HK-2 (cell line): ENCODE data around the gene IFNL2.
"Not testable (repeated sequence)": the region's sequence is repeated elsewhere in the genome, so short reads cannot be mapped to it uniquely, and the experiment has no call there.

ENCODE experiments used
- DNase-seq: peaks from one replicate; pipeline ENCODE4 v3.0.0-alpha.2; 2018; ENCODE audit not compliant: unreplicated experiment

Gene IFNL2

GRCh38 chr19:39268085-39268484, at the start of gene IFNL2:
Gene IFNL2, plus strand, starts transcription at chr19:39268396. Its CDS starts 173 bp downstream, at chr19:39268569.
- DNase-seq: not testable (repeated sequence)

DNA sequence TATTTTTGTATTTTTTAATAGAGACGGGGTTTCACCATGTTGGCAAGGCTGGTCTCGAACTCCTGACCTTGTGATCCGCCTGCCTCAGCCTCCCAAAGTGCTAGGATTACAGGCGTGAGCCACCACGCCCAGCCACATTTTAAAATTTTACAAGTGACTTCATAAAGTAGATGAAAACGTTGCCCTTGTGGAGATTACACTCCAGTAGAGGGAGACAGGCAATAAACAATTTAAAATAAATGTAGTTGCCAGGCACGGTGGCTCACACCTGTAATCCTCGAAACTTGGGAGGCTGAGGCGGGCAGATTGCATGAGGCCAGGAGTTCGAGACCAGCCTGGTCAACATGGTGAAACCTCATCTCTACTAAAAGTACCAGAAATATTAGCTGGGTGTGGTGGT, 49.1 kb upstream of the IFNL2 start:
- DNase-seq: not testable (repeated sequence)

DNA sequence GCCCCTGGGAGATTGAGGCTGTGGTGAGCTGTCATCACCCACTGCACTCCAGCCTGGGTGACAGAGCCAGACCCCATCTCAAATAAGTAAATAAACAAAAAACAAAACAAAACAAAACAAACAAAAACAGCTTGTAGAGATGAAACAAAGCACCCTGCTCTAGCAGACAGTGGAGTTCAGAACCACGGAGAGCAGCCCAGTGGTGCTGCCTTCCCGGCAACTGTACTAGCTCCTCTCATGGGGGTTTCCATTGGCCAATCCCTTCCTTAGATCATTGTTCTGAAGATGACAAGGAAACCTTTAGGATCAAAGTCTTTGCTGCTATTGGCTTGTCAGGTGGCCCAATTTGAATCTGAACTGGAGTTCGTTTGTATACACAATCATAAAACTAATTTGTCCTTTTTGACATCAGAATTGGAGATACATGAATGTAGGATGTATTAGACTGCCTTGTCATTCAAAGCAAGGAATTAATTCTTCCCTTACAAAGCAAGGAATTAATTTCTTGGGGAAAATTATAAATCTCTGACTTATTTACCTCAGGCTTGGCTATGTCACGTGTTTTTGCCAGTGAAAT, 44.4 kb upstream of the IFNL2 start:
- DNase-seq: no peak

- no peak for DNase-seq
These were observed 43.3 kb upstream of the IFNL2 start for GRCh38 chr19:39224910-39225309.

- DNase-seq: no peak
These were observed 38.0 kb upstream of the IFNL2 start for GRCh38 chr19:39230096-39230764.

GRCh38 chr19:39232708-39233107, 35.5 kb upstream of the IFNL2 start:
- no peak for DNase-seq

- no peak for DNase-seq
These were observed 31.7 kb upstream of the IFNL2 start for GRCh38 chr19:39236527-39236926.

GRCh38 chr19:39237200-39238184, 30.7 kb upstream of the IFNL2 start:
- DNase-seq: peak; percentile 63

DNA sequence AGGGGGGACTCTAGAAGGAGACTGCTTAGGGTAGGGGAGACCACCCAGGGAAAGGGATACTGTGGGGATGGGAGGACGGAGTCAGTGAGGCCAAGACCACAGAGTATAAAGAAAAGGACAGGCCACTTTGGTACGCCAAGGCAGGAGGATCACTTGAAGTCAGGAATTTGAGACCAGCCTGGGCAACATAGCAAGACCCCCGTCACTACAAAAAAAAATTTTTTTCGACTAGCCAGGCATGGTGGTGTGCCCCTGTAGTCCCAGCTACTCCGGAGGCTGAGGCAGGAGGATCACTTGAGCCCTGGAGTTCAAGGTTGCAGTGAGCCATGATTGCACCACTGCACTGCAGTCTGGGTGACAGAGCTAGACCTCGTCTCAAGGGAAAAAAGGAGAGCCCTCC, 30.0 kb upstream of the IFNL2 start:
- DNase-seq: no peak

DNA sequence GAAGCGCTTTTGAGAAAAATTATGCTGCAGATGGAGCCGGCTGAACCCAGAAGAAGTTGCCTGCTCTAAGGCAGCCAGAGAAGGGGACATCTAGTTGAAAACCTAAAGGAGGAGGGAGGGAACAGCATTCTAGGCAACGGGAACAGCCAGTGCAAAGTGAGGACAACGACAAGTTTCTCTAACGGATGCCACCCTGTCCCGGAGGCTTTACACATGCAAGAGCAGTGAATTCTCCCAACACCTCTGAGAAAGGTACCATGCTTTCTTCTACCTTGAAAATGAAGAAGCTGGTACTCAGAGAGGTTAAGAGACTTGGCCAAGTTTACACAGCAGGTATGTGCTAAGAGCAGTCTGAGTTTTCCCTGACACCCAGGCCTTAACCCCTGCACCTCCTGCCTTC, 29.3 kb upstream of the IFNL2 start:
- no peak for DNase-seq

DNA sequence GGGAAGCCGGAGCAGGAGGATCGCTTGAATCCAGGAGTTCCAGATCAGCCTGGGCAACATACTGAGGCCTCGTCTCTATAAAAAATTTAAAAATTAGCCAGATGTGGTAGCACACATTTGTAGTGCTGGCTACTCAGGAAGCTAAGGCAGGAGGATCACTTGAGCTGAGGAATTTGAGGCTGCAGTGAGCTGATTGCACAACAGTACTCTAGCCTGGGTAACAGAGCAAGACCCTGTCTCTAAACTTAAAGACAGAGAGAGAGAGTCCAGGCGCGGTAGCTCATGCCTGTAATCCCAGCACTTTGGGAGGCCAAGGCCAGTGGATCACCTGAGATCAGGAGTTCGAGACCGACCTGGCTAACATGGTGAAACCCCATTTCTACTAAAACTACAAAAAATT, 27.8 kb upstream of the IFNL2 start:
- no peak for DNase-seq

GRCh38 chr19:39243741-39244140, 24.5 kb upstream of the IFNL2 start:
- DNase-seq: not testable (repeated sequence)

GRCh38 chr19:39244410-39245100, 23.6 kb upstream of the IFNL2 start, which contains the start of gene IFNL3:
Gene IFNL3, minus strand, starts transcription at chr19:39245006. Its CDS starts 39 bp downstream, at chr19:39244967.
- DNase-seq: not testable (repeated sequence)

DNA sequence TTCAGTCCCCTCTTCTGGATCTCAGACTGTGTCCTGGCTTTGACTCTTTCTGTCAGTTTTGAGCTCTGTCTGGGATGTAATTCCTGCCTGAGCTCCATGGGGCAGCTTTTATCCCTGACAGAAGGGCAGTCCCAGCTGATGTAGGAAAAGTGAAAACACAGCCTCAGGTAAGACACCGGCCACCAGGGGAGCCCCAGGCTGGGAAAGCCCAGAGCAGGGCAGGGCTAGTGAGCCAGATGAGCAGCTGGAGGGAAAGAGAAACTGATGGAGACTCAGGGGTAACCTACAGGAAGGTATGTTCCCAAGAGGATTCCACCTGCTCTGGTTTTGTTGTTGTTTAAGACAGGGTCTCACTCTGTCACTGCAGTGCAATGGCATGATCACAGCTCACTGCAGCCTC, 23.0 kb upstream of the IFNL2 start:
- not testable (repeated sequence) for DNase-seq

DNA sequence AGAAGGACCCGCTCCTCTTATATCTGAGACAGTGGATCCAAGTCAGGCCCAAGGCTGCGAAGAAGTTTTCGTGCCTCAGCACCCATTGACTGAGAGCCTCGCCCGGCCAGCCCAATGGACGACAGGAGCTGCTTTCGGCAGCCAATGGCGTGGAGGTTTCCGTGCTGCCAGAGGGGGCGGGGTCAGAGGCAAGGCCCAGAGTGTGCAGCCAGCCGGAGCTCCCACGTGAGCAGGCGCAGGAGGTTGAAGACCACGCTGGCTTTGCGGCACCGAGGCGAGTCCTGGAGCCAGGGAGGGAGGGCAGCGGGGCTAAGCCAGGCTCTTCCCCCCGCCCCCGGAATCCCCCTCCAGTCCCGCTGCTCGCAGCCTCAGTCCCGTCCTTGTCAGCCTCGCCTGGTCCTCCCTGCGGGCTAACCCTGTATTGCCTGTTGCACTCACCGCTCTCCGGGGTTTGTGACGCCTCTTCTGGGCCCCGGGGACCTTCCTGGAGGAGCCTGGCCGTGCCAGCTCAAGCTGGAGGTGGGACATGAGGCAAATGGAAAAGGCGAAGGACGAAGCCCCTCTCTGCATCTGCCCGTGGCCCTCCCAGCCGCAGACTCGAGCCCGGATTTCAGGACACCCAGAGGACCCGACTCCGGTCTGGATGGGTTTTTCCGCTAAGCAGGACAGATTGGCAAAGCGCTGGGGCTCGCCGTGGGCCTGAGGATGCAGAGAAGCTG, 21.1 kb upstream of the IFNL2 start:
- DNase-seq: peak; percentile 82

- no peak for DNase-seq
These were observed 20.2 kb upstream of the IFNL2 start for GRCh38 chr19:39247701-39248664.

GRCh38 chr19:39248806-39249205, 19.4 kb upstream of the IFNL2 start, which contains the start of gene IFNL4:
Gene IFNL4, minus strand, starts transcription at chr19:39248856.
- DNase-seq: no peak

DNA sequence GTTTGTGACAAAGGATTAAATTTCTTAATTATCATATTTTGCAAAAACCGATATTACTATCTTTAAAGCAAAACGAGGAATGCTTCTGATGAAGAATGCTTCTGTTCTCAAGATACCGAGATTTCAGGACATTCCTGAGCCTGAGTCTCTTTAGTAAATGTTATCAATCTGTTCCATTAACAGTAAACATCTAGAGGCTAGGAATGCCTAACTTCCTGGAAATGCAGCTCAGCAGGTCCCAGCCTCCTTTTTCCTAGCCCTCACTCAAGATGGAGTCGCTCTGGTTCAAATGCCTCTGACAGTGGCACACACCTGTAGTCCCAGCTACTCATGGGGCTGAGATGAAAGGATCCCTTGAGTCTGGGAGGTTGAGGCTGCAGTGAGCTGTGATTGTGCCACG, 17.1 kb upstream of the IFNL2 start:
- DNase-seq: no peak

DNA sequence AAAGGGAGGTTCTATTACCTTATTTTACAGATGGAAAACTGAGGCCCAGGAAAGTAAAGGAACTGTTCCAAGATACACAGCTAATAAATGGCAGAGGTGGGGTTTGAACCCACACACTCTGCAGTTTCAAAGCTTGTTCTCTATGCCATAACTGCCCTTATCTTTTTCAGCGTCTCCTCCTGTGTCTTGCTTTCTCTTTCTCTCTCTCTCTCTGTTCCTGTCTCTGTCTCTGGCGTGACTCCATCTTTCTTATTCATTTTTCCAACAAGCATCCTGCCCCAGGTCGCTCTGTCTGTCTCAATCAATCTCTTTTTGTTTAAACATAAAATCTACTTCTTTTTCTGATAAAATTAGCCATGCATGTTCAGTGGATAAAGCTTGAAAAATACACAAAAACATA, 16.4 kb upstream of the IFNL2 start:
- no peak for DNase-seq

- DNase-seq: no peak
These were observed 15.7 kb upstream of the IFNL2 start for GRCh38 chr19:39252458-39252857.
